HG03025 (cell line): ENCODE results near the gene CACNB2.
"Not testable (repeated sequence)": the region's sequence is repeated elsewhere in the genome, so short reads cannot be mapped to it uniquely, and the experiment has no call there.

Source experiments
- ATAC-seq: cut with Tn5 transposase; IDR thresholded peaks from one replicate; pipeline ENCODE4 v1.9.1; 2021; ENCODE audit warnings: mild to moderate bottlenecking, moderate library complexity; ENCODE audit not compliant: unreplicated experiment, low FRiP score

CACNB2 gene

GRCh38 chr10:18195060-18195799 lies 55.0 kb downstream of the CACNB2 start:
- no peak for ATAC-seq

GRCh38 chr10:18196806-18197550 lies 56.8 kb downstream of the CACNB2 start:
- ATAC-seq = no peak

GRCh38 chr10:18197706-18198105 lies 57.5 kb downstream of the CACNB2 start:
- ATAC-seq = no peak

- ATAC-seq = no peak
These were observed 61.7 kb downstream of the CACNB2 start for GRCh38 chr10:18201877-18202276.

- ATAC-seq = no peak
These were observed 62.6 kb downstream of the CACNB2 start for GRCh38 chr10:18202680-18203460.

- no peak for ATAC-seq
These were observed 63.2 kb downstream of the CACNB2 start for GRCh38 chr10:18203471-18203870.

- no peak for ATAC-seq
These were observed 64.0 kb downstream of the CACNB2 start for GRCh38 chr10:18204039-18204835.

- ATAC-seq = no peak
These were observed 65.0 kb downstream of the CACNB2 start for GRCh38 chr10:18205098-18205834.

- not testable (repeated sequence) for ATAC-seq
These were observed 68.0 kb downstream of the CACNB2 start for GRCh38 chr10:18208186-18208585.

GRCh38 chr10:18209241-18209640 lies 69.0 kb downstream of the CACNB2 start:
- ATAC-seq = no peak

GRCh38 chr10:18210711-18211110 lies 70.5 kb downstream of the CACNB2 start:
- ATAC-seq = no peak

- no peak for ATAC-seq
These were observed 71.6 kb downstream of the CACNB2 start for GRCh38 chr10:18211862-18212261.

- ATAC-seq = no peak
These were observed 73.0 kb downstream of the CACNB2 start for GRCh38 chr10:18213271-18213670.

- ATAC-seq = no peak
These were observed 74.7 kb downstream of the CACNB2 start for GRCh38 chr10:18214691-18215563.

GRCh38 chr10:18216482-18216881 lies 76.3 kb downstream of the CACNB2 start:
- ATAC-seq = no peak

- no peak for ATAC-seq
These were observed 77.4 kb downstream of the CACNB2 start for GRCh38 chr10:18217577-18217976.

GRCh38 chr10:18219146-18219545 lies 78.9 kb downstream of the CACNB2 start:
- ATAC-seq = no peak

GRCh38 chr10:18221123-18221522 lies 80.9 kb downstream of the CACNB2 start:
- no peak for ATAC-seq

- ATAC-seq = no peak
These were observed 81.7 kb downstream of the CACNB2 start for GRCh38 chr10:18221882-18222281.
